Measurements from ENCODE around the gene GABPB2.

DNA sequence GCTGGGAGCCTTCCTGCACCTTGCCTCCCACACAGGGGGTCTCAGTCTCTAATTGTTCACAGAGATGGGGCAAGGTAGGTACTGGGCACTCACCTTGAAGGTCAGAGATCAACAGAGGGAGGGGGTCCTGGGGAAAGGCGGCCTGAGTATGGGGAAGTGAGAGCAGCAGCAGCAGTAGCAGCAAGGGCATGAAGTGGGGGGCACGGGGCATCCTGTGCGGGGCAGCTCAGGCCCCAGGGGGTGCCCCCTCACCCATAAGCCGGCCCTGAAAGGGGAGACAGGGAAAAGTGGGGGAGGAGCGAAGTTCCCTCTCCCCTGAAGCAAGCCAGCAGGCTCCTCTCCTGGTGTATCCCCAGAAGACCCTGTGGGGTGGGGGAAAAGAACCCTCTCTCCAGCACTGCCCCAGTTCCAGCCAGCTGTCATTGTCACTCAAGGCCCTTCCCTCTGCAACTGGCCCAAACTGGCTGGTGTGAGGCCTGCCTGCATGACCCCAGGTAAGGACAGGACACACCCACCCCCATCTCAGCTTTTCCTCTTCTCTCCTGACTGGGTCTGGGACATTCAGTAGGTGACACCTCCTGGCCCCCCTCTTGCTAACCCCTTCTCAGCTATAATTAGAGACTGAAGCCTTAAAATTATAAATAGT, 72.0 kb downstream of the GABPB2 start:
- no peak for TF ChIP-seq CTCF (IDR thresholded peaks at IDR 0.05)
- TF ChIP-seq POLR2A (IDR thresholded peaks at IDR 0.05), result no peak
